GM23248 (cell line): ENCODE results near the gene SLC9A5.

ENCODE experiments used
- EZH2 ChIP-seq: fragments of 200-600 bp; sonication (generic); IDR thresholded peaks from 2 replicates; pipeline ENCODE4 v1.6.1; 2018; ENCODE audit warnings: antibody characterized with exemption, mild to moderate bottlenecking; ENCODE audit not compliant: insufficient read depth, poor library complexity, severe bottlenecking
- EZH2phosphoT487 ChIP-seq: fragments of 200-600 bp; sonication (generic); IDR thresholded peaks from 2 replicates; pipeline ENCODE4 v1.6.1; 2018; ENCODE audit warnings: antibody characterized with exemption, moderate library complexity, mild to moderate bottlenecking, low read depth; ENCODE audit not compliant: insufficient read depth

DNA sequence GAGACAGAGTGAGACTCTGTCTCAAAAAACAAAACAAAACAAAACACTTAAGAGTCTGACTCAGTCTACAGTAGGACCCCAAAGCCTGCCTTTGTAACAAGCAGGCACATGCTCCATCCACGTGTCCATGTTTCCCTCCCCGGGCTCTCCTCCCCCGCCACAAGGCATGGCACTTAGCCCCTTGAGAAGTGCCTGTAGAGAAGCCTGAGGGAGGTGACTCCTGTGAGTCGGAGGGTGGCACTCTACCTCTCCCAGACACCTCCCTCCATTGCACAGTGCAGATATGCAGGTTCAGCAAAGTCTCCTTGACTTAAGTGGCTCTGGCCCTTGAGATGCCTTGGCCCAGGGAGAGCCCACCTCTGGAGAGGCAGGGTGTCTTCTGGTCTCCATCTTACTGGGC, 8.3 kb upstream of the SLC9A5 start:
- TF ChIP-seq EZH2phosphoT487 (no peak), EZH2 (no peak)
